HG03342 (cell line): ENCODE measurements around the gene LRG1.

ENCODE experiments used
- ATAC-seq: cut with Tn5 transposase; IDR thresholded peaks from one replicate; pipeline ENCODE4 v1.9.1; 2021; ENCODE audit warnings: mild to moderate bottlenecking, moderate library complexity; ENCODE audit not compliant: unreplicated experiment

Gene LRG1

GRCh38 chr19:4496304-4496703 lies 43.5 kb downstream of the LRG1 start:
- no peak for ATAC-seq

- ATAC-seq: no peak
Measured at GRCh38 chr19:4495471-4495870, 44.4 kb downstream of the LRG1 start.

GRCh38 chr19:4494691-4495064 lies 45.2 kb downstream of the LRG1 start:
- no peak for ATAC-seq

- ATAC-seq: no peak
Measured at GRCh38 chr19:4493929-4494690, 45.7 kb downstream of the LRG1 start.

GRCh38 chr19:4493104-4493928 lies 46.5 kb downstream of the LRG1 start:
- no peak for ATAC-seq

GRCh38 chr19:4492337-4493103 lies 47.3 kb downstream of the LRG1 start:
- ATAC-seq: no peak

GRCh38 chr19:4491446-4491845 lies 48.4 kb downstream of the LRG1 start:
- ATAC-seq: no peak

- ATAC-seq: no peak
Measured at GRCh38 chr19:4488496-4488895, 51.3 kb downstream of the LRG1 start.

- ATAC-seq: no peak
Measured at GRCh38 chr19:4487572-4487971, 52.3 kb downstream of the LRG1 start.
